Middle frontal gyrus (tissue), 1 donor: ENCODE results near the gene ADAMTS20.
"Not testable (repeated sequence)": the region's sequence is repeated elsewhere in the genome, so short reads cannot be mapped to it uniquely, and the experiment has no call there.

Source experiments
- DNase-seq: peaks from one replicate; pipeline ENCODE4 v3.0.0-alpha.2; 2015; ENCODE audit warnings: low spot score; ENCODE audit errors: extremely low spot score

The ADAMTS20 gene, protein sequence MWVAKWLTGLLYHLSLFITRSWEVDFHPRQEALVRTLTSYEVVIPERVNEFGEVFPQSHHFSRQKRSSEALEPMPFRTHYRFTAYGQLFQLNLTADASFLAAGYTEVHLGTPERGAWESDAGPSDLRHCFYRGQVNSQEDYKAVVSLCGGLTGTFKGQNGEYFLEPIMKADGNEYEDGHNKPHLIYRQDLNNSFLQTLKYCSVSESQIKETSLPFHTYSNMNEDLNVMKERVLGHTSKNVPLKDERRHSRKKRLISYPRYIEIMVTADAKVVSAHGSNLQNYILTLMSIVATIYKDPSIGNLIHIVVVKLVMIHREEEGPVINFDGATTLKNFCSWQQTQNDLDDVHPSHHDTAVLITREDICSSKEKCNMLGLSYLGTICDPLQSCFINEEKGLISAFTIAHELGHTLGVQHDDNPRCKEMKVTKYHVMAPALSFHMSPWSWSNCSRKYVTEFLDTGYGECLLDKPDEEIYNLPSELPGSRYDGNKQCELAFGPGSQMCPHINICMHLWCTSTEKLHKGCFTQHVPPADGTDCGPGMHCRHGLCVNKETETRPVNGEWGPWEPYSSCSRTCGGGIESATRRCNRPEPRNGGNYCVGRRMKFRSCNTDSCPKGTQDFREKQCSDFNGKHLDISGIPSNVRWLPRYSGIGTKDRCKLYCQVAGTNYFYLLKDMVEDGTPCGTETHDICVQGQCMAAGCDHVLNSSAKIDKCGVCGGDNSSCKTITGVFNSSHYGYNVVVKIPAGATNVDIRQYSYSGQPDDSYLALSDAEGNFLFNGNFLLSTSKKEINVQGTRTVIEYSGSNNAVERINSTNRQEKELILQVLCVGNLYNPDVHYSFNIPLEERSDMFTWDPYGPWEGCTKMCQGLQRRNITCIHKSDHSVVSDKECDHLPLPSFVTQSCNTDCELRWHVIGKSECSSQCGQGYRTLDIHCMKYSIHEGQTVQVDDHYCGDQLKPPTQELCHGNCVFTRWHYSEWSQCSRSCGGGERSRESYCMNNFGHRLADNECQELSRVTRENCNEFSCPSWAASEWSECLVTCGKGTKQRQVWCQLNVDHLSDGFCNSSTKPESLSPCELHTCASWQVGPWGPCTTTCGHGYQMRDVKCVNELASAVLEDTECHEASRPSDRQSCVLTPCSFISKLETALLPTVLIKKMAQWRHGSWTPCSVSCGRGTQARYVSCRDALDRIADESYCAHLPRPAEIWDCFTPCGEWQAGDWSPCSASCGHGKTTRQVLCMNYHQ (N-terminal part only)

DNA sequence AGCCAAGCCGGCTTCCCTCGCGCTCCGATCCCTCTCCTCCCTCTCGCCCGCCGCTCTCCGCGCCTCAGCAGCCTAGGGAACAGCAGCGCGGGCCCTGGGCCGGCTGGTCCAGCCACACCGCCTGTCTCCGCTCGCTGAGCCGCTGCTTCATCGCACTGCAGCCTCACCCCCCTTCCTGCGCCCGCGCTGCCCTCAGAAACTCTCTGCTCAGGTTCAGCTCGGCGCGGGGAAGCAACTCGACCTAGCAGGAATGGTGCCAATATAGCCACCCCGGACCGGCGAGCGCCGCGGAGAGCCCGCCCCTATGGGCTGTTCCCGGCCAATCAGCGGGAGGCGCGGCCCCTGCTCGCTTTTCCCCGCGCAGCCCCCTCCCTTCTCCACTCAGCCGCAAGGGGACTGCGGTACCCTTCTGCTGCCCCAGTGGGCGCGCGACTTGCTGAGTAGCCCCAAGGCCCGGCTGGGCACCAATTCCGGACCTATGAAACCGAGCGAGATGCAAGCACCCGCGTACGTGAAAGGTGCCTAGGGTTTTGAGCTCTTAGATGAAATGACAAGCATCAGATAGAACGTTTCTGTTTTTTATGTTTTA lies at the start of gene ADAMTS20:
Gene ADAMTS20 (minus strand): TSS at position 233 of the 589 bp plus-strand sequence. CDS start 282 bp downstream, outside the sequence.
- no peak for DNase-seq

DNA sequence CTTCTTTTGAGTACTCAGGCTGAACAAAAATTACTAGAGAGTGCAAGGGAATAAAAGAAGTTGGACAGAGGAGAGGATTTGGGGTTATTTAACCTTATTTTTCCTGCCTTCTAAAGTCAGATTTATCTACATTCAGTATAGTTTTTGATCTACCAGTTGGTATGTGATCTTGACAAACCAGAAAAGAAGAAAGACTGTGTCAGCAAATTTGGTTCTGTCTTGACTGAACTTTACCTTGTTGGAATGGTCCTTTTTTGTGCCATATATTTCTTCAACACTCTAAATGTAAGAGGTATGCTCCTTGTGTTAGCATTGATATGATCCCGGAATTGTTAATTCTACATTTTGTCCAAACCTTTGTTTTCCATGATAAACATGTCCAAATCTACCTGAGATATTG lies 47.7 kb upstream of the ADAMTS20 start:
- no peak for DNase-seq

DNA sequence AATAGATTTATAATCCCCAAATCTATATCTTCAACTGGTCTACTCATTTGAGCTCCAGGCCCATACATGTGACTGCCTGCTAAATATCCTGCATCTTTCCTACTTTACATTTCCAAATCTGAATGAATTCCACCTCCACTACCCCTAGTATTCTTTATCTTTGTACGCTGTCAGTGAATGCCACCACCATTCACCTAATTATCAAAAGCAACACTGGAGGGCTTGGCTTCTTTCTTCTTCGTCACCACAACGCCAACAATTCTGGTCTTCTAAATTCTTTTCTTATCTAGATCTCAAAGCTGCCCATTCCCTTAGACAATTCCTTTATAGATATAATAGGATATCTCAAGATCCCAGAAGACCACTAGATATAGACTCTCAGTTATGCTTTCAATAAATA lies 47.1 kb upstream of the ADAMTS20 start:
- no peak for DNase-seq

DNA sequence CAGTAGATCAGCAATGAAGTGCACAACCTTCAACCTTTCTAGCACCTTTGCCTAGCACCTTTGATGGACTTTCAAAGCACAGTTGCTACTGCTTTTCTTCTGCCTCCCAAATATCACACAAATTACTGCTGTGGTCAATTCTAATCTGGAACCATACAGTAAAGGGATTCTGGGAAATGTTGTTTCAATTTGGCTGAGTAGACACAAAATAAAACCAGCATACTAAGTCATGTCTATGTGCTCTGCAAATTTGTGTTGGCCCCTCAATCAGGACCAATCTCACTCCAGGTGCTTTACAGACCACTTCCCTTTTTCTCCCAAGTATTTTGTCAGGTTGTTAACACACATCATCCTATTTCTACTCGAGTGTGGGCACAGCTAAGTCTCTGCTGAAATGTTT lies 38.3 kb upstream of the ADAMTS20 start:
- no peak for DNase-seq

DNA sequence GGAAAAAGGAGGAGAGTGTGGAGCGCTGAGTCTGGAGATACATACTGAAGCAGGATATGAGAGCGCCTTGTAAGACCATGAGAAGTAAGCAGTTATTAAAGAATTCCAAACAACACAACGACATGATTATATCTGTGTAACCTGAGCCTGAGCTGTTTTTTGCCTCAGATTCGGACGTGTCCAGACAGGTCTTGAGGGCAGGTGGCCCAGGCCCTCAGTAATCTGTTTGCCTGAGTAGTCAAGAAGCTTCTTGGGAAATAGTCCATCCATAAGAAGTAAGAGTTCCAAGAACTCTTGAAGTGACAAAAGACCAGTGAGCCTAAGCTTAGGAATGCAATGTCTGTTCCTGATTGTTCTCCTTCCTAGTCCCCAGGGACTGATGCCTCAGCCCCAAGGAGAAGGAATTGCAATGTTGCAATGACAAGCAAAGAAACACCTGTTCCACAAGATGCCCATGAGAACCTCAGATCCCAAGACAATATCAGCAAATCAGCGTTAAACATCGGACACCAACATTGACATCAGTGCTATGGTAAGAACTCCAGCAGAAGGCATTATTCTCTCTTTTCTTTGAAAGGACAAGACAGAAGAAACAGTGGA lies 34.7 kb upstream of the ADAMTS20 start:
- DNase-seq = no peak

DNA sequence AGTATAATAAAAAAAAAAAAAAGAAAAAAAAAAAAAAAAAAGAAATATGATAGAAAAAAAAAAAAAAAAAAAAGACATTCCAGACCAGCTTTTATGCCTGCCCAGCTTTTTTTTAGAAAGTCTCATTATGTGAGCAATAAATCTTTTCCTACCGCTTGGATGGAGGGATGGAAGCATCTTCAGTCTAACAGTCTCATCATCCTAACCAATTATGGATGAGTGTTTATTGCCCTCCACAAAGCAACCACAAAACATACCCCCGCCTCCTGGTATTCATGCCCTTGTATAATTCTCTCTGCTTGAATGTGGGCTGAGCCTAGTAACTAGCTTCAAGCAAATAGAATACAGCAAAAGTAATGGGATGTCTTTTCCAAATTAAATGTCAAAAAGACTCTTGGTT lies 33.7 kb upstream of the ADAMTS20 start:
- no peak for DNase-seq

DNA sequence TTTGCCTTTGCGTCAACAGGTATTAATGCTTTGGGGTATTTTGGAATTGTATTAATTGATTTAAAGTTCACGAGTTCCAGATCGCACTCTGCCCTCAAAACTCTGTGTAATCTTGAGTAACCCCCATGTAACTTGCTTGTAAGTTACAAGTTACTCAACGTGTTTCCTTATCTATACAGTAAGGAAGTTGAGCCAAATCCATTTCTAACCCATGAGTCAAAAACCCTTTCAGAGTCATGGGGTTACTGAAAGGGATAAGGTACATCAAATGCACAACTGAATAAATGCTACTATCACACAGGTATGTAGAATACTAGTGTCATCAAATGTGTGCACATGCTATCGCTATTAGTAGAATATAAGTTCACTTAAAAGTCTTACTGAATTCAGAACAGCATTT lies 28.6 kb upstream of the ADAMTS20 start:
- no peak for DNase-seq

DNA sequence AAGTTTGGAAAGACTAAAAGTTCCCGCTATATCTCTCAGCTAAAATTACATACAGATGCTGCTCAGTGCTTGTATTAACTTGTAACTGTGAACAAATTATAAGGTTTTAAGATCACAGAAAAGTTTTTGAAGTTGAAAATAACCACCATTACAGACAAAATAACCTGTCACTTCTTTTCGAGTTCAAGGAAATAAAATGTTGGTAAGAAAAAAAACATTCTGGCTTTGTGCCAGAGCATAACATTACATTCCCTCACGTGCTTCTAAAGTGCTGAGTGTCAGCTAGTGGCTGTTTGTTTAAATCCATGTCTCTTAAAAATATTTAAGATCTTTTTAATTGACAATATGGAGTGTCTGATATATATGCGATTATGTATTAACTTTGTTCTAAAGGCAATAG lies 27.2 kb upstream of the ADAMTS20 start:
- DNase-seq = no peak

DNA sequence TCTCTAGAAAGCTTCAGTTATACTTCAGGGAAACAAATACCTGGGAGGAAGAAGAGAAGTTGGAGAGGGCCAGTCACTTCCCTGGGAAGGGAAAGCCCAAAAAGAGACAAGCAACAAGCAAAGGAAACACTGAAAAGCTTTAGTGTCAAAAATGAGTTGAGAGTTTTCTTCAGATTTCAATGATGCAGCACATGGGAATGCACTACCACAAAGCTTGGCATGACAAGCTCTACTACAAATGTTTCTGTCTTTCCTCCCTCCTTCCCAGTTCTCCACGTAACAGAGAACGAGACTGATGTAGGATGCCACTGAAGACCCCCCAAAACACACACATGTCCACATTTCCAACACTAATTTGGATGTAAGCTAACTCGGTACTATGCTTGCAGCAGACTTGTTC lies 26.8 kb upstream of the ADAMTS20 start:
- no peak for DNase-seq

DNA sequence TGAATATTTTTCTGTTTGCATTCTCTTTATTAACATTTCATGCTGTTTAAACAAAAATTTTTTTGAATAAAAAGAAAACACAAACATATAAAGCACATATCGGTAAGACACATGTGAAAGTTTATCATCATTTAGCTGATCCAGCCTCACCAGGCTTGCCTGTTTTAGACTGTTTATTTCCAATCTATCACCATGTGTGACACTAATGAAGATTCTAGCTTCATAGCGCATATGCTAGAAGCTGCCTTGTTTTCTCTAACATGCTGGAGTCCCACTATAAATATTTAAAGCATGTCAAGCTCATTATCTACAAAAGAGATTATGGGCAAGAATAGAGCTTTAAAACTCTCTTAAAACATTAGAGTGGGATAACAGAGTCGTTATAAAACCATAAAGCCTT lies 25.4 kb upstream of the ADAMTS20 start:
- DNase-seq = no peak

DNA sequence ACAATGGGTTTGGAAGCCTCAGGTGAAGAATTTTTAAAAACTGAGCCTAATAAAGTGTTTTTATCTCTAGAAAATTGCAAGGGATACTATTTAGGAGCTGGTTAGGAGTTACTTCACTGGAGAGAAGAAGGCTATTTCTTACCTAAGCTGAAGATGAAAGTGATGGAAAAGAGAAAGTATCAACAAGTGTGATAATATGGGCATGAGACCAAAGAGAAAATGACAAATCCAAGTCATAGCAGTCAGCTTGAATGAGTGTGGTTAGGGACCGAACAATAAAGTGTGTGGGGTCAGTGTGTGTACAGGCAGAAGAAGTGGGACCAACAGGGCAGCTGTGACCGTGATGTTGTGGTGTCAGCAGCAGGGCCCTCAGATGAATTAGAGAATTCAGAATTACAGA lies 24.2 kb upstream of the ADAMTS20 start:
- no peak for DNase-seq

DNA sequence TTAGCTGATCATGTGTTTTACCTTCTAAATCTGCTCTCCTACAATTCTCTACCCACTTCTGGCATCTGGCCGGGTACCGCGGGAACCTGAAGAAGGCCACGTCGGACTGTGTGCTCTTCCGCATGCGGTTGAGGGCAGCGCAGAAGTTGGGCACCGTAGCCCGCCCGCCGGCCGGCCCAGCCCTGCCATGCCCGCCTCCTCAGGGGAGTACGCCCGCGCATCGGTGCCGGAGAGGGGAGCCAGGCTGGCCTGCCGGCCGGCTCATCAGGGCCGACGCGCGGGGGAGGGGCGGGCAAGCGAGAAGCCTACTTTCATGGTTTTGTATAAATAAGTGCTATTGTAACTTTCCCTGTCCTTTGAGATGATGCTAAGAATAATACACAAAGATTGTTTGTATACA lies 19.9 kb upstream of the ADAMTS20 start:
- no peak for DNase-seq

DNA sequence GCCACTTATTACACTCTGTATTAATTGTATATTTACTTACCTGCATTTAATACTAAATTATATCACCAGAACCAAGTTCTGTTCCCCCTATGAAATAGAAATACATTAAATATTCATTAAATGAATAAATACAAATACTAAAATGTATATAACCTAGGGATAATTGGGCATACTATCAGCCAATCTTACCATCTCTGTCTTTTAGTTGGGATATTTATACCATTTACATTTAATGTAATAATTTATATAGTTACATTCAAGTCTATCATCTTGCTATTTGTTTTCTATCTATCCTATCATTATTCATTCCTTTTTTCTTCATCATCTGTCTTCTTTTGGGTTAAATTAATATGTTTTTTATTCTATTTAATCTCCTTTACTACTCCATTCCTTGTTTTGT lies 4.1 kb upstream of the ADAMTS20 start:
- no peak for DNase-seq

DNA sequence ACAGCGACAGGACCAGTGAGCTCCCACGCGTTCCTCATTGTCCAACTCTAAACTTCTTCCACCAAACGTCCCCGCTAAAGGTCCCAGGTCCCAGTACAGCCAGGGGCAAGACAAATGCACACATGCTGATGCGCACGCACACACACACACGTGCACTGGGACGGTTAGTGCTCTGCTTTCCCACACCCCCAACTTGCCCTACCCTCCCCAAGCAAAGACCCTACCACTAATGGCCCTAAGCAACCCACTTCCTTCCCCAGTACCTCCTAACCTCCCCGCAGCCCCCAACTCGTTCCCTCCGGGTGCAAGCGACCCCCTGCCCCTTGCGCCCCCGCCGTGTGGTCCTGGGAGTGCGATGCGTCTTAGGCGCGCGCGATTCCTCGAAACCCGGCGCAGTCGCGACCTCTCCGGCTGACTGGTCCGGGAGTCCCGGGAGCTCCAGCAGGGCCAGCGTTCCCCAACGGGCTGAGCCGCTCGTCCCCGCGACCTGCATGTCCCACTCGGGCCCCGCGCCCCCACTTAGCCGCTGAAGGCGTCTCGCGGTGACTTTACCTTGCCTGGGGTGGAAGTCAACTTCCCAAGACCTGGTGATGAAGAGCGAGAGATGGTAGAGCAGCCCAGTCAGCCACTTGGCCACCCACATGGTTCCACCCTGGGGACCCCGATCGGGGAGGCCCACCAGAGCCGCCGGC lies 578 bp downstream of the ADAMTS20 start:
- no peak for DNase-seq

DNA sequence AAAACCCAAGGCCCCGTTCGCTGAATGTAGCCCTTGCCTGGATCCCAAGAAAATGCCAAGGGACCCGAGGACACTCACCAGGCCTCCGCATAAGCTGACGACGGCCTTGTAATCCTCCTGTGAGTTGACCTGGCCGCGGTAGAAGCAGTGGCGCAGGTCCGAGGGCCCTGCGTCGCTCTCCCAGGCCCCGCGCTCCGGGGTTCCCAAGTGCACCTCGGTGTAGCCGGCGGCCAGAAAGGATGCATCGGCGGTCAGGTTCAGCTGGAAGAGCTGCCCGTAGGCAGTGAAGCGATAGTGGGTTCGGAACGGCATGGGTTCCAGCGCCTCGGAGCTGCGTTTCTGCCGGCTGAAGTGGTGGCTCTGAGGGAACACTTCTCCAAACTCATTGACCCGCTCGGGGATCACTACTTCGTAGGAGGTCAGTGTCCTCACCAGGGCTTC lies 1.2 kb downstream of the ADAMTS20 start:
- no peak for DNase-seq

DNA sequence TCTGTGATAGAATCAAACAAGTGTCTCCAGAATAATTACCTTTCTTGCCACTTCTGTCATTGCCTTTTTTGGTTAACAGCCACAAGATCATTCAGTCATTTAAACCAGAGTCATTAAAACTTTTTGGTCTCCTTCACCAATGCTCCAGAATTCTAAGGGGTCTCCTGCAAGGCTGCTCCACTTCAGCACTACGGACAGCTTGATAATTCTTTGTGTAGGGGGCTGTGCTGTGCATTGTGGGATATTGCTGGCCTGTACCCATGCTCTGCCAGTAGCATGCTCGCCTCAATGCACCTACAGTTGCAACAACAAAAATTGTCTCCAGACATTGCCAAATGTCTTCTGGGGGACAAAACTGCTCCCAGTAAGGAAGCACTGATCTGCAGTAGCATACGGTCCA lies 7.3 kb downstream of the ADAMTS20 start:
- DNase-seq = no peak

DNA sequence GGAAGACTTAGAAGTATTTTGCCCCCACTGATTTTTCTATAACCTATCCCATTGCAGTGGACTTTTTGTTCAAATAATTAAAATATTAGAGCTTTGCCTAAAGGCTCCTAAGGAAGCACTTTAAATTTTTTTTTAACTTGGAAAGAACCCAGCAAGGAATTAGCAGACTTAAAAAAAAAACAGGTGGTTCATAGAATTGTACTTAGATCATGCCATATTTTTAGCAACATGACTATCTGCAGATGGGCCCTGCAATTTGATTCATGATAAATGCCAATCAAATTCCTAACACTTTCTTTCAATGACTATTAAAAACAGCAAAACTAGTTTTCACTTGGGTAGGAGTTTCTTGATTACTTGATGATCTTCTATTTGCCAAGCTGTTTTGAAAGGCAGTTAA lies 11.5 kb downstream of the ADAMTS20 start:
- DNase-seq = no peak

DNA sequence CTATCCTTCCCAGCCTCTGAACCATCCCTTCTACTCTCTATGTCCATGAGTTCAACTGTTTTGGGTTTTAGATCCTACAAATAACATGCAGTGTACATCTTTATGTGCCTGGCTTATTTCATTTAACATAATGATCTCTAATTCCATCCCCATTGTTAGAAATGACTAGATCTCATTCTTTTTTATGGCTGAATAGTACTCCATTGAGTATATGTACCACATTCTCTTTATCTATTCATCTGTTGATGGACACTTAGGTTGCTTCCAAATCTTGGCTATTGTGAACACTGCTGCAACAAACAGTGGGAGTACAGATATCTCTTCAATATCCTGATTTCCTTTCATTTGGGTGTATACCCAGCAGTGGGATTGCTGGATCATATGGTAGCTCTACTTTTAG lies 14.3 kb downstream of the ADAMTS20 start:
- DNase-seq = not testable (repeated sequence)

DNA sequence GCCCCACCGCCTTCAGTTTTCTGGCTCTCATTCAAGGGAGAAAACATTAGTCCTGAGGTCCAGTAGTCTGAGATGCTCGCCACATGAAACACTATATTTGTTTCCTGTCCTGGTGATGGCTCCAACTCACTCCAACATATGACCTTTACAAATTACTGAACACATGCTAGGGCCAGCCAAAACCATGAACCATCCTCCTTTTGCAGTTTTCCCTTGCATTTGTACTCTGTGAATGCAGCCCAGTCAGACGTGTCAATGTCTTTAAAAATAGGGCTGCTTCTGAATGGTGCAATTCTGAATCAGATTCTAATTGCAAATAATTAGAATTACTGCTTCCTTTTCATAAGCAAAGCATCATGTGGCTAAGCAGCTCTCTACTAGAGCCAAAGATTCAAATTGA lies 36.0 kb downstream of the ADAMTS20 start:
- no peak for DNase-seq

DNA sequence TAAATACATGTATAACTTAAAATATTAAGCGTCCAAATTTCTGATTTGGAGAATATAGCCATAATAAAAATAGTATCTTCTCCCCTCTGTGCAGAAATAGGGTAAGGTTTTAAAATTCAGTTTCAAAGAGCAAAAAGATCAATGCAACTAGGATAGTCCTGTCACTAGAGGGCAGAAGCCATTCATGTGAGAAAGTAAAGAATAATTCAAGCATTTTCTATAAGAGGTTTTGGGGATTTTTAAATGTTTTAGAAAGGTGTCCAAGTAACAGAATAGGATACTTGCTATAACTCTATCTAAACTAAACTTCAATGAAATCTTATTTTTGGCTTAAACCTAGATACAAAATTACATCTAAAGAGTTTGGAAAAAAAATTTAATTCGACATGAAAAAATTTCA lies 50.3 kb downstream of the ADAMTS20 start:
- no peak for DNase-seq
